Renal cortex interstitium (tissue), 11 donors: ENCODE measurements around the gene RFT1. TPM values are rescaled to one million over a fixed set of nuclear protein-coding genes. Genes with fewer than 3 reads are reported as not detected.
"Not testable (repeated sequence)": the region's sequence is repeated elsewhere in the genome, so short reads cannot be mapped to it uniquely, and the experiment has no call there.

Experiments
- DNase-seq, 11 donors: peaks; one replicate each; pipeline ENCODE4 v3.0.0-alpha.2; 2013; ENCODE audit warnings: low read depth in 9 of 11, low spot score in 4 of 11; ENCODE audit errors: extremely low read depth in 1 of 11
- polyA plus RNA-seq, 3 donors: library from polyadenylated mRNA; unstranded; fragments of 120-200 nt; gene quantifications; one replicate each; pipeline ENCODE4 v1.2.1, GENCODE V29; 2013; ENCODE audit not compliant: insufficient read length in 3 of 3

The RFT1 gene
- polyA plus RNA-seq, 3 donors: 23.2 to 26.7 (median 26.1) TPM

DNA sequence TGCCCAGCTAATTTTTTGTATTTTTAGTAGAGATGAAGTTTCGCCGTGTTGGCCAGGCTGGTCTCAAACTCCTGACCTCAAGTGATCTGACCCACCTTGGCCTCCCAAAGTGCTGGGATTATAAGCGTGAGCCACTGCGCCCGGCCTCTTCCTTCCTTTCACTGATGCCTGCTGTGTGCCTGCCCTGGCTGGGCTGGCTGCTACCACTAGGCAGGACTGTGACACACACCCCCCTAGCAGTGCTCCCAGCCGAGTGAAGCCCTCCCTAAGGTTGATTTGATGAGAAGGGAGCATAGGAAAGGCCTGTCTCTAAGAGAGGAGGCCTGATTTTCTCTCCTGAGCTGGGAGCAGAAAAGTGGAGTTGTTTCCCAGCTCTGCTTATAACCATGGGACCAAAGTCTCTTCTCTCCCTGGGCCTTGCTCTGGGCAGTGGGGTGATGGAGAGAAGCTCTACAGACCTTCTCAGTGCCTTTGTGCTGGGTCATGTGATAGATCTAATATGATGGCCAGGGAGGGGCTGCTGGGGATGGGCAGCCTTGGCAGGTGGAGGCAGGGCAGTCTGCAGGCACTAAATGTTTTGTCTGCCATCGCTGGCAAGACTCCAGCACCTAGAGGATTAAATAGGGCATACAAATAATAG, 64.3 kb downstream of the RFT1 start:
- DNase-seq: no peak

DNA sequence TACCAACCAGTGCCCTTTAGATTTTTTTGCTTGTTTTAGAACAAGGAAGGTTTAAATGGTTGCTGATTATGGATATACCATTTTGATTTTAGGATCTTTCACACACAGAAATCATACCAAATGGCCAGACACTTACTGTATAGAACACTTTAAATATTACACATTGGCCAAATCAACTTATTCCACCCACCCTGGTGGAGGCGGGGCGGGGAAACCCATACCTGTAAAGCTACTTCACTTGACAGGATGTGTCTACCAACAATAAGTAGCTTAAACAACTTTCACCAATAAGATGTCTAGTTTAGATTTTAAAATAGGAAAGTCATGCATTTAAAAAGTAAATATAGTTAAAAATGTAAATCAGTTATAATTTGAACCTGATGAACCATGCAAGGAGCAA, 67.3 kb downstream of the RFT1 start:
- no peak for DNase-seq

DNA sequence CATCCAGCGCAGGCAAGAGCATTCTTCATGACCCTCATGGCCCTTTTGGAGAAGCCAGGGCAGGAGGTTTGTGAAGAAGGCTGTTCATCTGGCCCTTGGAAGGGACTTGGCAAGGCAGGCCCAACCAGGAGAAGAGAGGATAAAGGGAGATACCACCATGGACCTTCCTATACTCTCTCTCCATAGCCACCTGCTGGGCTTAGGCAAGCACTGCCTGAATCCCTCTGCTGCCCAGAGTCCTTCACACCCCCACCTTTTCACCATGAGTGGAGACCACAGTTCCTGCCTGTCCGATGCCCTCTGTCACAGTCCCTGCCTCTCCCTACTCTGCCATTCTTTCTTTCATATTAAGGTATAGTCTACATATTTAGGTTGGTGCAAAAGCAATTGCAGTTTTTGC, 73.8 kb downstream of the RFT1 start:
- no peak for DNase-seq

DNA sequence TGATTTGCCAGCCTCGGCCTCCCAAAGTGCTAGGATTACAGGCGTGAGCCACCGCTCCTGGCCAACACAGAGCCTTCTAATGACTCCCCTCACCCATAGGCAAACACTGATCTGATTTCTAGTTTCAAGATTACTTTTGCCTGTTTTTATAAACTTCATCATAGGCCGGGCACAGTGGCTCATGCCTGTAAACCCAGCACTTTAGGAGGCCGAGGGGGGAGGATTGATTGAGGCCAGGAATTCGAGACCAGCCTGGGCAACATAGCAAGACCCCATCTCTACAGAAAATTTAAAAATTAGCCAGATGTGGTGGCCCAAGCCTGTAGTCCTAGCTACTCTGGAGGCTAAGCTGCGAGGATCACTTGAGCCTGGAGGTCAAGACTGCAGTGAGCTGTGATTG, 76.0 kb downstream of the RFT1 start:
- DNase-seq: not testable (repeated sequence)

DNA sequence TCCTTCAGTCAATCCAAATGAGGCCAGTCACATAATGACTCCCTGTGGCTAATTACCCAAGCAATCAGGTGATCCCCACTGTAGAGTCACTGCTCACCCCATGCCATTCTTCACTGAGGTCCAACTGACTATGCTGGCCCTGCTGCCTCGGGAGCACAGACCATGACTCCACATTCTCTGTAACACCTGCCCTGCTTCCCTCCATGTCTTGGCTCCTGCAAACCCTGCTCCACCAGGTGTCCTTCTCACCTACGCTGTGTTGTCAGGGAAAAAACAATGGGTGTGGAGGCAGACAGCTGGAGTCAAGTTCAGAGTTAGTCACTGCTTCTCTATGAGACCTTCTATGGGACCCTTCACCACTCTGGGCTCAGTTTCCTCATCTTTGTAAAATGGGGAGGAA, 78.3 kb downstream of the RFT1 start:
- DNase-seq: no peak

DNA sequence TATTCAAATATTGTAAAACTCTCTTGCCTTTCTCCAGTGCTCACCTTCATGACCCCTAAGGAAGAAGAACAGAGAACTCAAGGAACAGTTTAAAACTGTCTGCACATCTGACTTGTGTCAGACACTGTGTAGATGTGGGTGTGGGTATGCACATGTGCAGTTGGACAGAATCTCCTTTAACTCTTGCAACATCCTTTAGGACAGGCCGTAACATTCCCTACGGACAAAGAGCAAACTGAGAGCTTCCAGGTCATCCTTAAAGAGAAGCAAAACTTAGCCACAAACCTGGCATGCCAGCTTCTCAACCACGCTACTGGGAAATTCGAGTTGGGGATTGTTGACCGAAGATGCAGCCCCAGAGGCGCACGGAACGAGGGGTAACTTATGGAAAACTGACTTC, 80.2 kb downstream of the RFT1 start:
- no peak for DNase-seq

DNA sequence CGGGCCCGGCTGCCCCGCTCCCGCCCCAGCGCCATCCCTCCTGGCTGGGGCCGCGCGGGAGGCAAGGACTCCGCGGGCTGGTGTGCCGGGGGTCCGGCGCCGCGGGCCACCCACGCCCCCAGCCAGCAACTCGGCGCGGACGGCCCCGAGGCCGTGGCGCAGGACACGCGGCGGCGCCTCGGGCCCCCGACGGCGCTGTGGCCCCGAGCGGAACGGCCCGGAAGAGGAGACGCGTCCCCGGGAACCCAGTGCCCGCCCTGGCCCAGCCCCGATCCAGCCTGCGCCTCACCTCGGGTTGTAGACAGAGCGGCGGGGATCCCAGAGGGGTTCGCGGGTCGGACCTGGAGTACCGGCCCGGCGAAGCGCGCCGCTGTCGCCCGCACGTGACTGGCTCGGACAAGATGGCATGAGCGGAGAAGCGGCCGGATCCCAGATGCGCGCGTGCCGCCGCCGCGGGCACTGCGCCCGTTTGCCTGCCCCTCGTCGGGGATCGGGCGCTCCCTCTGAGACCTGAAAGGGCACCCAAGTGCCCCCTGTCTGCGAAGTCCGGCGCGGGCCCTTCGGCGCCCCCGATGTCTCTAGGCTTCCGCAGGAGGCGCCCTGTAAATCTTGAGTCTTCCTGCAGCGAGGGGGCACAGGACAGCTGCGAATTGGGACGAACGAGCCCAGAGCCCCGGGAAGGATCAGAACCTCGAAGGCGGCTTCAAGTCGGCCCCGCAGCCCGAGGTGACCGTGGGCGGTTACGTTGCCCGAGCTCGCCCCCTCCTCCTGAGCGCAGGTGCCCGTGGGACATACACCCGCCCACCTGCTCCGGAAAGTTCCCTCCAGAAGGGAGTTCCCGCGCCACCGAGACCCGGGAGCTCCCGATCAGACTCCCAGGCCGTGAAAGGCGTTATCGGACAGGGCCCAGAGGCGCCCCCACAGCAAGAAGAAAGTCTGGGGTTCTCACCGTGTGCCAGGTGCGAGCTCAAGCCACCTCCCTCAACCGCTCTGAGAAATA, 83.8 kb downstream of the RFT1 start:
- peak in 4 of 11 donors; percentile 18 to 48 (median 30) for DNase-seq

DNA sequence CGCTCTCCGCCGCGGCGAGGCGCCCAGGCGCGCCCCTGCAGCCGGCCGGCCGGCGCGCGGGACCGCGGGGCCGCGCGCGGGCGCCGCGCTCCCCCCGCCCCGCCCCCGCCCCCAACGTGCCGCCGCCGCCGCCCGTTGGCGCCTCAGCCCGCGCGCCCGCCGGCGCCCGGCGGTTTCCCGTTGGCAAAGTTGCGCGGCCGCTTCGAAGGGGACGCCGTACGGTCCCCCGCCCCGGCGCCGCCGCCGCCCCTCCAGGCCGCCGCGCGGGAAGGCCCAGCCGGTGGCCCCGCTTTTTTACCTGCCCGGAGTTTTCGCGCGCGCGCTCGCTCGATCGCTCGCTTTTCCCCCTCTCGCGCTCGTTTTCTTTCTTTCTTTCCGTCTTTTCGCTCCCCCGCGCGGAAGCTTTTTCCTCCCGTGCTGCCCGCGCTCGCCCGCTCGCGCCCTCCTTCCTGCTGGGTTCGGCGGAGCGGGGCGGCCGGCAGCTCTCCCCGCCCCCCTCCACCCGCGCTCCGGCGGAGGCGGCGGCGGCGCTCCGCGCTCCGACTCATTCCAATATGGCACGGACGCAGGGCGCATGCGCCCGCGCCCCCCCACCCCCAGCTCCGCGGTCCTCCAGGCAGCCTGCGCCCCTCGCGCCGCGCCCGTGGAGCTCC, 84.6 kb downstream of the RFT1 start, which contains the start of gene SFMBT1:
TSS of gene SFMBT1 (minus strand) at position 556 of the 653 bp plus-strand sequence. CDS start 76,945 bp downstream, outside the sequence.
- peak in 8 of 11 donors; percentile 29 to 72 (median 56) for DNase-seq

DNA sequence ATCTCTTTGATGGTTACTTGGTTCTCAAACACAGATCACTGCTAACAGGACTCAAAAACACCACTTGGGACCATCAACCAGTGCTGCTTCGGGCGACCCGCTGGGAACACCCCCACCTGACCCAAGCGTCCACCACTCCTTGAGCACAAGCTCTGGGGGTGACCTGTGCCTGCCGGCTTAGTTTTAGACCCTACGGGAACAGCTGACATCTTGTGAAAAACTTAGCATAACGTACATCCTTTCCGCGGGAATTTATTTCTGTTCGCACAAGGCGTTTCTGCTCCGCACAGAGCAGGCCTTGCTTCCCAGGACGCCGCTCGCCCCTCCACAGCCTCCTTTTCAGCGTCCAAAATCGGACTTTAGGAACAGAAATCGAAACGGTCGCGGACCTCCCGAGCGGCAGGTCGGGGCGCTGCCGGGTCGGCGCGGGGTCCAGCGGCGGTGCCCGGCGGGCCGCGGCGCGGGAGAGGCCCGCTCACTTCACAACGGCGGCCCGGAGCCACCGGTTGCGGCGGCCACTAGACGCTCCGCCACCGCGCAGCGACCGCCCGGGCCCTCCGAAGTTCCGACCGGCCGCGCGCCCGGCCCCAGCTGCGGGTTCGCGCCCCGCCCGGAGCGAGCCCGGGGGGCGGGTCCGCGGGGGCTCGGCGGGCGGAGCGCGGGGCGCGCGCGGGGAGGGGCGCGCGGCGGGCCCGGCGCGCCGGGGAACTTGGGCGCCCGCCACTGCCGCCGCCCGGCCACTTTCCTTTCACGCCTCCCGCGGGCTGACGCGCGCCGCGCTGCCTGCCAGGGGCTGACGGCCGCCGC, 85.3 kb downstream of the RFT1 start:
- DNase-seq: peak in 6 of 11 donors; percentile 12 to 50 (median 43)

DNA sequence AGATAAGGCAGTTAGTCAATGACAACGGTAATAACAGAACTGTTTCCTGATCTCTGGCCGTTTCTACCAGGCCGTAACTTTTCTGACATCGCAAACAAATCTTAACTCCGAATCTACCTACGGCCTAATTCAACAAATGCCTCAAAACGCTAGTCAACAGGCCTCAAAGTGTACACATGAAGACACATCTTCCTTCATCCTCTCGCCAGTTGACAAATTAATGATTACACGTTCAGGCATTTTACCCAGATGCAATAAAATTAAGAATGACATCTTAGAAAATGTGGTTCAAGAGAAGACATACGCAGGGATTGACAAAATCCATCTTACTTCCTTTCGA, 85.9 kb downstream of the RFT1 start:
- no peak for DNase-seq

DNA sequence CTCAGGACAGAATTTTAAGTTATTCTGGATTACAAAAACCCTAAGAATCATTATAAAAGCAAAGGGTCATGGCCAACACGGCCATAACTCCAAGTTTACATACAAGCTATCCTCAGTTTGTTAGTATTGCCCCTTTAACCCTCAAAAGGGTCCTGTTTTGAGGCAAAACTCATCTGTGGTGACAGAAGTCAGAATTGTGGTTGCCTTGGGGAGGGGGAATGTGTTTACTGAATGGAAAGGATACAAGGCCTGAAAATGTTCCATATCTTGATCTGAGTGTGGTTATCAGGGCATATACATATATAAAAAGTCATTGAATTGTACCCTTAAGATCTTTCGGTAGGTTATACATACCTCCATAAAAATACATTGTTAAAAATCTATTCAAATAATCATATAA, 86.5 kb downstream of the RFT1 start:
- DNase-seq: no peak

DNA sequence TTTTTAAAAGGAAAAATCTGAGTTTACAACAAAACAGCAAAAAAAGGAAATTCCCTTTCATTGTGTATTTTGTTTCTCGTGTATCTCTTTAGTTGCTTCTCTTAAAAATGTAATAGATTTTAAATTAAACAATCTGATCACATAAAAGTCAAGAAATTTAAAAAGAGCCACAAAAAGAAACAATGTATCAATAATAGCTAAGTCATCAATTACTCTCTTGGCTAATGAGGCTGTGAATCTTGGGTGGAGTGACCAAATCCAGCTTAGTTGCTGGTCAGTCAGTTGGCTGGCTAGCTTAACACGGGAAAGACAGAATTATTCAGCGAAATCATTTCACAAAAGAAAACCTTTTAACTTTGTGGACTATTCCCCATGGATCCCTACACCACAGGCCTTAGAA, 87.6 kb downstream of the RFT1 start:
- DNase-seq: no peak

DNA sequence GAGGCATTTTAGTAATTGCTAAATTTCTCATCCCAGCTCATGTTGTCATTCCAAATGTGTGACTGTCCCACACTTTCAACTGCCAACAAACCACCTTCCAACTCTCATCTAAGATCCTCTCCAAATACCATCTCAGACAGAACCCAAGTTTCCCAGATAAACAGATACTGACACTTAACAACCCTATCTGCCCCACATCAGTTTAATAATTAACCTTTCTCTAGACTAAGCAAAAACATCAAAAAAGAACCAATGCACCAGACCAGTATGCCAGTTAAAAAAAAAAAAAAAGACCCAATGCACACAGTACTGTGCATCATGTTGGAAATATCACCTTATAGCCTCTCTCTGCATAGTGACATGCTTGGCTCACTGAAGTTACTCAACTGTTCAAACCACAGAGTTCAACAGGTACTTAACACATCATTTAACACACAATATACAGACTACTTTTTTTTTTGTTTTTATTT, 89.8 kb downstream of the RFT1 start:
- DNase-seq: no peak

DNA sequence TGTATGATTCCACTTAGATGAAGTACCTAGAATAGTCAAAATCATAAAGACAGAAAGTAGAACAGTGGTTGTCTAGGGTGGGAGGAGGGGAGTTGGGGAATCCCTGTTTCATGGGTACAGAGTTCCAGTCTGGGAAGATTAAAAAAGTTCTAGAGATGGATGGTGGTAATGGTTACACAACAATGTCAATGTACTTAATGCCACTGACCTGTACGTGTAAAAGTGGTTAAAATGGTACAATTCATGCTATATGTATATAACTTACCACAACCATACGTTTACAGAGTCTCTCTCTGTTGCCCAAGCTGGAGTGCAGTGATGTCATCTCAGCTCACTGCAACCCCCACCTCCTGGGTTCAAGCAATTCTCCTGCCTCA, 90.9 kb downstream of the RFT1 start:
- no peak for DNase-seq

DNA sequence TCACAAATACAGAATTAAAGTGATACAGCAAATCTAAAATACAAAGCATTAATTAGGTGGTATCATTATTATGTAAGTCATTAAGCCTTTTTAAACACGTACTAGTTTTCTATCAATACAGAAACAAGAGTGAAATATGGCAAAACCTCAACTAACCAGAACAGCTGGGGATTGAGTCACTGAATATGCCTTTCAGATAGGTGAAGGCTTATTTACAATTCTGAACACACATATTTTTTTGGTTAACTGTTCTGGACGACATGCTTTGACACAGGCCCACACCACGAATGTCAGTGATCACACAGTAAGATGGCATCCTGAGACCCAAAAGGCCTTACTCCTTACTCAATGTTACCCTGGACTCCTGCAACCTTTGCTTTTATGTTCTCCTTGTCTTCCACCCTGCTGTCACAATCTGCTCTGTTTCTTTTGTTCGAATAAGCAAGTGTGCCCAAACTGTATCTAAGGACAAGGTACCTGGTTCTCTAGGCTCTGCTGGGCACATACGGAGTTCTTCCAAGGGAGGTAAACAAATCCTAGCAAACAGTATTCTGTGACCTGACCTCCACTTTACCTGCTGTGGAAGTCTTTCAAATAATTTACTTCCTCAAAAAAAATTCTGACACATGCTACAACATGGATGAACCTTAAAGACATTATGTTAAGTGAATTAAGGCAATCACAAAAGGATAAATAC, 91.4 kb downstream of the RFT1 start:
- DNase-seq: no peak
